ENCODE results near the gene VCL.
A peak's percentile ranks its signal among the peaks of the same experiment; 100 is the strongest.
"Not testable (repeated sequence)": the region's sequence is repeated elsewhere in the genome, so short reads cannot be mapped to it uniquely, and the experiment has no call there.

VCL gene

GRCh38 chr10:74044419-74044818 is 46.5 kb downstream of the VCL start:
- DNase-seq, result no peak

- peak; percentile 93 for DNase-seq
These were observed 49.4 kb downstream of the VCL start for GRCh38 chr10:74047304-74047703.

GRCh38 chr10:74047871-74048270 is 50.0 kb downstream of the VCL start:
- no peak for DNase-seq

GRCh38 chr10:74048433-74048832 is 50.5 kb downstream of the VCL start:
- DNase-seq, result no peak

GRCh38 chr10:74049955-74050354 is 52.0 kb downstream of the VCL start:
- DNase-seq, result peak; percentile 42

GRCh38 chr10:74050653-74051052 is 52.7 kb downstream of the VCL start:
- DNase-seq, result no peak

- DNase-seq, result no peak
These were observed 53.9 kb downstream of the VCL start for GRCh38 chr10:74051736-74052342.

GRCh38 chr10:74052994-74053393 is 55.1 kb downstream of the VCL start:
- no peak for DNase-seq

GRCh38 chr10:74055383-74056049 is 57.6 kb downstream of the VCL start:
- DNase-seq, result no peak

GRCh38 chr10:74056050-74056818 is 58.3 kb downstream of the VCL start:
- peak; percentile 85 for DNase-seq

GRCh38 chr10:74058071-74058470 is 60.2 kb downstream of the VCL start:
- no peak for DNase-seq

- no peak for DNase-seq
These were observed 60.7 kb downstream of the VCL start for GRCh38 chr10:74058658-74059057.

GRCh38 chr10:74061104-74061503 is 63.2 kb downstream of the VCL start:
- DNase-seq, result no peak

- not testable (repeated sequence) for DNase-seq
These were observed 64.1 kb downstream of the VCL start for GRCh38 chr10:74061978-74062377.

GRCh38 chr10:74063256-74063655 is 65.3 kb downstream of the VCL start:
- DNase-seq, result peak; percentile 72

- DNase-seq, result no peak
These were observed 69.7 kb downstream of the VCL start for GRCh38 chr10:74067373-74068352.

- DNase-seq, result peak; percentile 75
These were observed 73.2 kb downstream of the VCL start for GRCh38 chr10:74071157-74071556.

GRCh38 chr10:74072503-74072902 is 74.6 kb downstream of the VCL start:
- no peak for DNase-seq

GRCh38 chr10:74075906-74076305 is 78.0 kb downstream of the VCL start:
- DNase-seq, result no peak

- no peak for DNase-seq
These were observed 79.0 kb downstream of the VCL start for GRCh38 chr10:74076961-74077360.

GRCh38 chr10:74077416-74077815 is 79.5 kb downstream of the VCL start:
- no peak for DNase-seq

GRCh38 chr10:74078037-74078436 is 80.1 kb downstream of the VCL start:
- peak; percentile 84 for DNase-seq

Measured in fibroblast of skin of back (primary cell).